Loucy (cell line): Measurements from ENCODE around the gene PDE4D.

Experiments used
- EZH2phosphoT487 ChIP-seq: fragments of 200-600 bp; IDR thresholded peaks from 2 replicates; pipeline ENCODE4 v1.6.1; 2018; ENCODE audit warnings: antibody characterized with exemption, mild to moderate bottlenecking, moderate library complexity, borderline replicate concordance
- TF ChIP-seq, protein P1 (sequence below): fragments of 200-600 bp; sonication (generic); conservative IDR thresholded peaks from 2 replicates; pipeline ENCODE4 v1.5.1; 2014; ENCODE audit warnings: mild to moderate bottlenecking, antibody characterized with exemption, low read length

GRCh38 chr5:59532979-59533729 lies 360.4 kb downstream of the PDE4D start:
- TF ChIP-seq, protein P1, sequence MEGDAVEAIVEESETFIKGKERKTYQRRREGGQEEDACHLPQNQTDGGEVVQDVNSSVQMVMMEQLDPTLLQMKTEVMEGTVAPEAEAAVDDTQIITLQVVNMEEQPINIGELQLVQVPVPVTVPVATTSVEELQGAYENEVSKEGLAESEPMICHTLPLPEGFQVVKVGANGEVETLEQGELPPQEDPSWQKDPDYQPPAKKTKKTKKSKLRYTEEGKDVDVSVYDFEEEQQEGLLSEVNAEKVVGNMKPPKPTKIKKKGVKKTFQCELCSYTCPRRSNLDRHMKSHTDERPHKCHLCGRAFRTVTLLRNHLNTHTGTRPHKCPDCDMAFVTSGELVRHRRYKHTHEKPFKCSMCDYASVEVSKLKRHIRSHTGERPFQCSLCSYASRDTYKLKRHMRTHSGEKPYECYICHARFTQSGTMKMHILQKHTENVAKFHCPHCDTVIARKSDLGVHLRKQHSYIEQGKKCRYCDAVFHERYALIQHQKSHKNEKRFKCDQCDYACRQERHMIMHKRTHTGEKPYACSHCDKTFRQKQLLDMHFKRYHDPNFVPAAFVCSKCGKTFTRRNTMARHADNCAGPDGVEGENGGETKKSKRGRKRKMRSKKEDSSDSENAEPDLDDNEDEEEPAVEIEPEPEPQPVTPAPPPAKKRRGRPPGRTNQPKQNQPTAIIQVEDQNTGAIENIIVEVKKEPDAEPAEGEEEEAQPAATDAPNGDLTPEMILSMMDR = no peak
- TF ChIP-seq EZH2phosphoT487 = no peak
